ENCODE measurements around the gene KHDC4.
A peak's percentile ranks its signal among the peaks of the same experiment; 100 is the strongest.

The KHDC4 gene

DNA sequence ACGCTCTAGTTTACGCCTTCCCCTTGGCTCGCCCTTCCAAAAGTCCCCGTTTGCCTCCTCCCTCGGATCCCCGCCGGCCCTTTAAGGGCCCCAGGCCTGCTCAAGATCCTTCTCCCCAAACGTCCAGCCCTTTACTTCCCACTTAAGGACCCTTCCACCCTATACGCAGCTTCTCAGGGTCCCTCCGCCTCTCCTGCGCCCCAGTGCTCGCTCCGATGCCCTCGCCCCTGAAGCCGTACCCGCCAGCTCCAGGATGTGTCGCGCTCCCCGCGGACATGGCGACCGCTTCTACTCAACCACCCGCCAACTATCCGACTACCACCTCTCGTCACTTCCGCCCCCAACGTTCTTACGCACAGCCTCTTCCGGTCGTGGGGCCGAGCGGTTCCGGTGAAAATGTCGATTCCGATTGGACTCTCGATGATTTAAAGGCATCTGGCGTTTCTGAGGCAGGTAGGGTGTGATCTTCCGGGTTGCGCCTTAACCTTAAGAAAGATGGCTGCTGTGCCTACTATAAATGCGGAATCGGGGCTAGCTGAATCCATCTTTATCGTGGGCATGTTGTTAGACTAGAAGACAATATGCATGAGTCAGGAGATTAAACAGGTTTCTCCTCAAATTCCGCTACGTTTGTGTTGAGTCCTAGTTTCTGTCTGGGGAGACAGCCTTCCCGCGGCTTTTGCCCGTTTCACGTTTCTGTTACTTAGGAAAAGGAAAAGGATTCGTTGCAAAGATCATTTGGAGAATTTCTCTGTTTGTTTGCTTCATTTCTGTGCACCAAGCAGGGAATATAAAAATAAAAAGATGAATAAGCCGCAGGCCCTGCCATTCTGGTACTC, at the start of gene KHDC4:
Gene KHDC4, minus strand, starts transcription at position 317 of the 839 bp plus-strand sequence. Its CDS starts 40 bp downstream, at position 277.
- Histone ChIP-seq H3K9ac (ENCODE audit: low read depth in 1 of 2, low read length in 2 of 2) (peak within 1 kb of the TSS; percentile 99), H3K9me3 (ENCODE audit: control insufficient read depth in 1 of 2, low read length in 2 of 2) (no peaks in the 10 kb centered on the region), H3K36me3 (ENCODE audit: control insufficient read depth in 1 of 2, insufficient read depth in 2 of 2, low read length in 2 of 2) (peaks cover 10 to 12% of the 10 kb centered on the region in 2 donors), H3K27me3 (ENCODE audit: control insufficient read depth in 1 of 2, insufficient read depth in 2 of 2, low read length in 2 of 2) (no peaks in the 10 kb centered on the region), H3K27ac (ENCODE audit: low read depth, low read length) (peak within 1 kb of the TSS; percentile 89), H3K4me3 (ENCODE audit: low read depth in 1 of 2, low read length in 2 of 2) (peak within 1 kb of the TSS; percentile 95), H3K4me1 (ENCODE audit: control insufficient read depth in 1 of 2, insufficient read depth in 2 of 2, low read length in 2 of 2) (peaks cover 24 to 32% of the 10 kb centered on the region in 2 donors)

DNA sequence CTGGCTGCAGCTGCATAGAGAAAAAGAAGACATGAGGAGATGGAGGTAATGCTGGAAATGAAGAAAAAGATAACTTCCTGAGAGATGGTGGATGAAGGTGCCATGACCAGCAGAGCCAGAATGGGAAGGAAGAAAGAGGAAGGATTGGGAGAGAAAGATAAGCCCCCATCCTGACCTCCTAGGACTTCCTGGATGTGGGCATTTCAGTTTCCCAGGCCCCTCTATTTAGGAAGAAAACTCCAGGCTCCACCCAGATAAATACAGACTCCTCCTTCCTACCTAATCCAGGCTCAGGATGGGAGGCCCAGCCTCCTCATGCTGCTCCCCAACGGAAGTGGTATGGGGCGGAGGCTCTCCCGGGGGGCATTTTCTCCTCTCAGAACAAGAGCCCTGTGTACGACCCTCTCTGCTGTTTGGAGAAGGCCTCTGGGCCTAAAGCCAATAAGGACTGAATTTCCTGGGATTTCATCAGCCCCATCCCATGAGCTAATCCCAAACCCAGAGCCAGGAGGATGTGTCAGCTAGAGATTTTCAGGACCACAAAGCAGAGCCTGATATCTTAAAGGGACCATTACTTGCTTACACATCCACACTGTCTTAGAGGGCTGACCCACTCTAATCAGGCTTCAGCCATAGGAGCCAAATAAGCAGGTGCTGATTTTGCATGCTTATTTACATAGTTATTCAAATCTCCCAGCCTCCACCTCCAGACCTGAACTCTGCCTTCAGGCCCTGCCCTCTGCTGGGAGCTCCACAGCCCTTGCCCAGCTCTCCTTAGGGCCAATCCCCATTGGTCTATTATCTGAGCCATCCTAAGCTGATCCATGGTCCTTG, 49.2 kb upstream of the KHDC4 start:
- Histone ChIP-seq H3K4me3 (ENCODE audit: low read depth in 1 of 2, low read length in 2 of 2) (peak overlapping the region in 1 of 2 donors; percentile 28), H3K9ac (ENCODE audit: low read depth in 1 of 2, low read length in 2 of 2) (no peak overlapping the region), H3K9me3 (ENCODE audit: control insufficient read depth in 1 of 2, low read length in 2 of 2) (no peaks in the 10 kb centered on the region), H3K4me1 (ENCODE audit: control insufficient read depth in 1 of 2, insufficient read depth in 2 of 2, low read length in 2 of 2) (peaks cover 50 to 56% of the 10 kb centered on the region in 2 donors), H3K36me3 (ENCODE audit: control insufficient read depth in 1 of 2, insufficient read depth in 2 of 2, low read length in 2 of 2) (peaks cover 0 to 6% of the 10 kb centered on the region in 2 donors), H3K27ac (ENCODE audit: low read depth, low read length) (no peak overlapping the region), H3K27me3 (ENCODE audit: control insufficient read depth in 1 of 2, insufficient read depth in 2 of 2, low read length in 2 of 2) (no peaks in the 10 kb centered on the region)

DNA sequence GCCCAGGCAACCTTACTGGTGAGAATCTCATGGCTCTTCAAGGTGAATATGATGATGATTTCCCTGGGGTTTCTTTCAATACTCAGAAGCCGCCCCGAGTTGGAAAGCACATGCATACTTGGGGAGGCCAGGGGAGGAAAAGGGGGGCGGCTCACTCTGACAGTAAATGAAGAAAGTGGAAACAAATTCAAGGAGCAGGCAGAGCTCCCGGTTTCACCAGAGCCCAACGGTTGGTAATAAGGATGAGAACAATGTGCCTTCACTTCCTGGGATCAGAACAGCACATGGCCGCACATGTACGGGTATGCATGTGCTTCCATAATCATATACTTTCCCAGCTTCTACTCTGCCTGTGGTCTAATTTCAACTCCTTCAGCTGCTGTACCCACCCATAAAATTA, 47.9 kb upstream of the KHDC4 start:
- no peak overlapping the region for H3K4me3 ChIP-seq (ENCODE audit: low read depth in 1 of 2, low read length in 2 of 2)
- H3K36me3 ChIP-seq (ENCODE audit: control insufficient read depth in 1 of 2, insufficient read depth in 2 of 2, low read length in 2 of 2), result peaks cover 0 to 6% of the 10 kb centered on the region in 2 donors
- no peak overlapping the region for H3K27ac ChIP-seq (ENCODE audit: low read depth, low read length)
- H3K27me3 ChIP-seq (ENCODE audit: control insufficient read depth in 1 of 2, insufficient read depth in 2 of 2, low read length in 2 of 2), result no peaks in the 10 kb centered on the region
- H3K4me1 ChIP-seq (ENCODE audit: control insufficient read depth in 1 of 2, insufficient read depth in 2 of 2, low read length in 2 of 2), result peaks cover 53 to 61% of the 10 kb centered on the region in 2 donors
- no peaks in the 10 kb centered on the region for H3K9me3 ChIP-seq (ENCODE audit: control insufficient read depth in 1 of 2, low read length in 2 of 2)
- no peak overlapping the region for H3K9ac ChIP-seq (ENCODE audit: low read depth in 1 of 2, low read length in 2 of 2)

DNA sequence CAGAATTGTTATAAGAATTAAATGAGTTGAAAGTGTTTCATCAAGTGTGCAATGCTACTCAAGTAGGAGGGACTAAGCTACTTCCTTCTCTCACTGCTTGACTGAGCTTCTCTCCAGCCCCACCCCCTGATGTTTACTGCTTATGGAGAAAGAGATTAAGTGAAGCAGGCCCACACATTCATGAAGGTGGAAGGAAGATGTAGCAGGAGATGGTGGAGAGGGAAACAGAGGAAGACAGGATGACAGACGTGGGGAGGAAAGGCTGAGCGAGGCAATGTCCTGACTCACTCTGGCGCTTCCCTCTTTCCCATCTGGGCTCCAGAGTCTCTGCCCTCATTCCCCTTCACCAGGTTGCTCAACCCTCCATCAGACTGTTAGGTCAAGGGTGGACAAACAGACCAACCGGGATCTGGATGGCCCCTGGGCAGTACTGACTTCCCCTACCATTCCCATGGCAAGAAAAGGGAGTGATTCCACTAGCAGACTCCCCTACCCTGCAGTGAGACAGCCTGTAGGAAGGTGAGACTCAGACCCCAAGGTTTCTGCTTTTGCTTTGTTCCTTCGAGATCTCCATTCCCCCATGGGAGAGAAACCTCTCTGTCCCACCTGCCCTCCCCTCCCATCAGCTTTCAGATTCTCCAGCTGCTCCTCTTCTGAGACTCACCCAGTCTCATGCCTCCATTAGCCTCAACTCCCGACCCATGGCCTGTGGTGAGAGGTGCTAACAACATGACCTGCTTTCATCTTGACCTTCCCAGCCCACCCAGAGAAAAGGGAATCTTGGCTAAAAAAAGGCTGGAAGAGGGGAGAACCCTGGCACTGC, 47.3 kb upstream of the KHDC4 start:
- Histone ChIP-seq H3K27ac (ENCODE audit: low read depth, low read length) (peak overlapping the region; percentile 53), H3K27me3 (ENCODE audit: control insufficient read depth in 1 of 2, insufficient read depth in 2 of 2, low read length in 2 of 2) (no peaks in the 10 kb centered on the region), H3K36me3 (ENCODE audit: control insufficient read depth in 1 of 2, insufficient read depth in 2 of 2, low read length in 2 of 2) (peaks cover 0 to 6% of the 10 kb centered on the region in 2 donors), H3K9me3 (ENCODE audit: control insufficient read depth in 1 of 2, low read length in 2 of 2) (no peaks in the 10 kb centered on the region), H3K4me1 (ENCODE audit: control insufficient read depth in 1 of 2, insufficient read depth in 2 of 2, low read length in 2 of 2) (peaks cover 58 to 68% of the 10 kb centered on the region in 2 donors), H3K9ac (ENCODE audit: low read depth in 1 of 2, low read length in 2 of 2) (peak overlapping the region; percentile 4 to 22), H3K4me3 (ENCODE audit: low read depth in 1 of 2, low read length in 2 of 2) (peak overlapping the region; percentile 4 to 18)

DNA sequence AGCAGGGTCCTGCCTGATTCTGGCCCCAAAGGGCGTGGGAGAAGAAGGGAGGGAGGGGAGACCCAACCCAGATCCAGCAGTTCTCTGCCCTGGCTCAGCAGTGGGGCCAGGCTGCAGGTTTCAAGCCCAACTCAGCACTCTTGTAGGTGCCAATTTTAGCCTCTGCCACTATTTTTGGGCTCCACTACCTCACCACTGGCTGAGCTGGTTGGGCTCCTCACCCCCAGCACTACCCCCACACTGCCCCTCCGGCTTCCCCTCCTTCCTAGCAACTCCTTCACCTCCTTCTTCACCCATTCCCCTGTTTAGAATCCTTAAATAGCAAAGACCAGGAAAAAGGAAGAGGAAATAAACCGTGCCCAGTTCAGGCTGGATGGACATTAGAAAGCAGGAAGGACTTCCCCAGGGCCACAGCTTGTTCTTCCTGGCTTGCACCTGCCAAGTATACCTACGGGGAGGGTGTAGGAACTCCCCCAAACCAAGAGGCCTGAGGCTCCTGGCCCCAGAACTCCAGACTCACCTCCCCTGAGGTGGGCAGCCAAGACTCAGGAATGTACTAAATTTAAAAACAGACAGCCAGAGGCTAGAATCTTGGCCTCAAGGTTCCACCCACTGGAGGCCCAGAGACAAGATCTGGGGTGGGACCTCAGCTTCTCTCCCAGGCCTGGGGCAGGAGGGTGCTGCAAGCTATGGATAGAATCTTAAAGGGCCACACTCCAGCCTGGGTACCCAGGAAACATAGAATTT, 45.6 kb upstream of the KHDC4 start:
- Histone ChIP-seq H3K27me3 (ENCODE audit: control insufficient read depth in 1 of 2, insufficient read depth in 2 of 2, low read length in 2 of 2) (no peaks in the 10 kb centered on the region), H3K36me3 (ENCODE audit: control insufficient read depth in 1 of 2, insufficient read depth in 2 of 2, low read length in 2 of 2) (peaks cover 0 to 6% of the 10 kb centered on the region in 2 donors), H3K27ac (ENCODE audit: low read depth, low read length) (peak overlapping the region; percentile 88), H3K4me3 (ENCODE audit: low read depth in 1 of 2, low read length in 2 of 2) (peak overlapping the region; percentile 89 to 90), H3K4me1 (ENCODE audit: control insufficient read depth in 1 of 2, insufficient read depth in 2 of 2, low read length in 2 of 2) (peaks cover 72 to 85% of the 10 kb centered on the region in 2 donors), H3K9me3 (ENCODE audit: control insufficient read depth in 1 of 2, low read length in 2 of 2) (no peaks in the 10 kb centered on the region), H3K9ac (ENCODE audit: low read depth in 1 of 2, low read length in 2 of 2) (peak overlapping the region; percentile 83 to 91)

DNA sequence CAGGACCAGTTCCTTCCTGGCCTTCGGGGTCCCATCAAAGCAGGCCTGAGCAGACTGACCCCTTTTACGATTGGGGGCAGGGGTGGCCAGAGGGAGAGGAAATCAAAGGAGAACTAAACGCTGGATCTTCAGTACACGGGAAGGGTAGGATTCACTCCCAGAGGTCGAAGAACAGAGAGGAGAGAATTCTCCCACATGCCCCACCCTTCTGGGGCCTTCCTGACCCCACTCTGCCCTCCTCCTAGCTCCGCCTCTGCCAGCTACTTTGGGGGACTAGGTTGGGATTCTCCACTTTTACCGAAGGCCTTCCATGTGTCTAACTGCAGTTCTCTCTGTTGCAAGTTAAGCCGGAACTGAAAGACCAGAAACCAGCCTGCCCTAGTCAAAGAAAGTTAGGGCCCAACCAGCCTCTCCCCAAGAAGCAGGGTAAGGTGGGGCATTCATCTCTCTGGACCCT, 44.8 kb upstream of the KHDC4 start:
- H3K9me3 ChIP-seq (ENCODE audit: control insufficient read depth in 1 of 2, low read length in 2 of 2), result no peaks in the 10 kb centered on the region
- peaks cover 75 to 88% of the 10 kb centered on the region in 2 donors for H3K4me1 ChIP-seq (ENCODE audit: control insufficient read depth in 1 of 2, insufficient read depth in 2 of 2, low read length in 2 of 2)
- H3K9ac ChIP-seq (ENCODE audit: low read depth in 1 of 2, low read length in 2 of 2), result peak overlapping the region; percentile 83 to 91
- peak overlapping the region; percentile 88 for H3K27ac ChIP-seq (ENCODE audit: low read depth, low read length)
- peak overlapping the region; percentile 89 to 90 for H3K4me3 ChIP-seq (ENCODE audit: low read depth in 1 of 2, low read length in 2 of 2)
- no peaks in the 10 kb centered on the region for H3K27me3 ChIP-seq (ENCODE audit: control insufficient read depth in 1 of 2, insufficient read depth in 2 of 2, low read length in 2 of 2)
- H3K36me3 ChIP-seq (ENCODE audit: control insufficient read depth in 1 of 2, insufficient read depth in 2 of 2, low read length in 2 of 2), result peaks cover 0 to 6% of the 10 kb centered on the region in 2 donors

DNA sequence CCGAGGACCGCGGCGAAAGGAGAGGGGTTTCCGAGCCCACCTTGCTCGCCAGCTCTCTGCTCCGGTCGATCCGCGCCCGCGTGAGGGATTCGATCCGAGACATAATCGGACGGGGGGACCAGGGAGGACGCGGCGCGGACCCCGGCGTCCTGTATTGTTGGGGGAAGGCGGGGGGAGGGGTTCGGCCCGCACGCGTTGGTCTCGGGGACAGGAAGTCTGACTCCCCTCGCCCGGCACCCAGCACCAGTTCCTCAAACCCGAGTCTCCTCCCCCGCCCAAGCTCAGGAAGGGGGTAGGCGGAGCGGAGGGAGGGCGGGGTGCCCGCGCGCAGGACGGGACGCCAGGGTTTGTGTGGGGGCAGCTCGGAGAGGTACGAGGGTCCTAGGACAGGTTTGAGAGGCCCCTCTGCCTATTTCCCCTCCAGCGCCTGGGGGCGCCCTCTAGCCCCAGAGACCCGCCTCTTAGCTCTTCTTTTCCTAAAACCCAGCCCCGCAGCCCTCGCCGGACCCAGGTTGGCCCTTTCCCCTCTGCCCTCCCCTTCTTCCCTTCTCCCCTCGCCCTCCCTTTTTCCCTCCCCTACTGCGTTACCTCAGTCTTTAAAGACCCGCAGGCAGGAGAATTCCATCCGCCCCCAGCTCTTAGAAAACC, 44.2 kb upstream of the KHDC4 start, which contains the start of gene ARHGEF2:
Gene ARHGEF2, minus strand, starts transcription at position 223 of the 648 bp plus-strand sequence. Its CDS starts 120 bp downstream, at position 103.
- no peaks in the 10 kb centered on the region for H3K9me3 ChIP-seq (ENCODE audit: control insufficient read depth in 1 of 2, low read length in 2 of 2)

DNA sequence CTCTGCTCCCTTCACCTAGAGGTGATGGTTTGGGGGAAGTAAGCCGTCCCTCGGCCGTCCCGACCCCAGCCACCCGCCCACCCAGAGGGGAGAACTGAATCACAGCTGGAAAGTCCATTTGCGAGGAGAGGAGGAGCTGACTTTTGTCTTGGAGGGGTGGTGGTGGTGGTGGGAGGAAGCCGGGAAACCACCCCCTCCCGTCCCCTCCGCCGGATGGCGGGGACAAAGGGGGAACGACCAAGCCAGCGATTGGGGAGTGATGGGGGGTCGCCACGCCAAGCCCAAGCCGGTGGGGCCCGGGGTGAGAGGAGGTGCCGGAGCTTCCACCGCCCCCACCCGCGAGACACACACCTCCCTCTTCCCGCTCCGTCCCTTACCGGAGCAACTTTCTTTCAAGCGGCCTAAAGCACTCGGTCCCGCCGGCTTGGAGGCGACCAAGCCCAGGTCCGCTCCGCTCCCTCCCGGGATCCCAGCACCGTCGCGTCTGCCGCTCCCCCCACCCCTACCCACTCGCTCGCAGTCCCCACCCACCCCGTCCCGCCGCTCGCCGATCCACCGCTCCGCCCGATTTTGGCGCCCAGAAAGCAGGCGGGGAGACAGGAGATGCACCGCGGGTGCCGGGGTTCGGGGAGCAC, 43.6 kb upstream of the KHDC4 start:
- Histone ChIP-seq H3K36me3 (ENCODE audit: control insufficient read depth in 1 of 2, insufficient read depth in 2 of 2, low read length in 2 of 2) (peaks cover 0 to 6% of the 10 kb centered on the region in 2 donors), H3K4me1 (ENCODE audit: control insufficient read depth in 1 of 2, insufficient read depth in 2 of 2, low read length in 2 of 2) (peaks cover 75 to 80% of the 10 kb centered on the region in 2 donors), H3K9me3 (ENCODE audit: control insufficient read depth in 1 of 2, low read length in 2 of 2) (no peaks in the 10 kb centered on the region), H3K27ac (ENCODE audit: low read depth, low read length) (peak overlapping the region; percentile 88), H3K27me3 (ENCODE audit: control insufficient read depth in 1 of 2, insufficient read depth in 2 of 2, low read length in 2 of 2) (no peaks in the 10 kb centered on the region), H3K9ac (ENCODE audit: low read depth in 1 of 2, low read length in 2 of 2) (peak overlapping the region; percentile 83 to 91), H3K4me3 (ENCODE audit: low read depth in 1 of 2, low read length in 2 of 2) (peak overlapping the region; percentile 89 to 90)

More for the DNA sequence above, 44.2 kb upstream of the KHDC4 start, which contains the start of gene ARHGEF2:
- no peaks in the 10 kb centered on the region for H3K27me3 ChIP-seq (ENCODE audit: control insufficient read depth in 1 of 2, insufficient read depth in 2 of 2, low read length in 2 of 2)
- H3K27ac ChIP-seq (ENCODE audit: low read depth, low read length), result peak within 1 kb of the TSS; percentile 88
- peak within 1 kb of the TSS; percentile 89 to 90 for H3K4me3 ChIP-seq (ENCODE audit: low read depth in 1 of 2, low read length in 2 of 2)
- peak within 1 kb of the TSS; percentile 83 to 91 for H3K9ac ChIP-seq (ENCODE audit: low read depth in 1 of 2, low read length in 2 of 2)
- peaks cover 70 to 86% of the 10 kb centered on the region in 2 donors for H3K4me1 ChIP-seq (ENCODE audit: control insufficient read depth in 1 of 2, insufficient read depth in 2 of 2, low read length in 2 of 2)
- peaks cover 0 to 6% of the 10 kb centered on the region in 2 donors for H3K36me3 ChIP-seq (ENCODE audit: control insufficient read depth in 1 of 2, insufficient read depth in 2 of 2, low read length in 2 of 2)

Measured in duodenal mucosa (tissue), 2 donors.